ENCODE data around the gene THSD8. TPM values are rescaled to one million over a fixed set of nuclear protein-coding genes. Genes with fewer than 3 reads are reported as not detected.
"Not testable (repeated sequence)": the region's sequence is repeated elsewhere in the genome, so short reads cannot be mapped to it uniquely, and the experiment has no call there.

THSD8 gene
- total and polyA plus RNA-seq, 11 donors, result 0.35 to 6.8 (median 2.2) TPM; not detected in 2

DNA sequence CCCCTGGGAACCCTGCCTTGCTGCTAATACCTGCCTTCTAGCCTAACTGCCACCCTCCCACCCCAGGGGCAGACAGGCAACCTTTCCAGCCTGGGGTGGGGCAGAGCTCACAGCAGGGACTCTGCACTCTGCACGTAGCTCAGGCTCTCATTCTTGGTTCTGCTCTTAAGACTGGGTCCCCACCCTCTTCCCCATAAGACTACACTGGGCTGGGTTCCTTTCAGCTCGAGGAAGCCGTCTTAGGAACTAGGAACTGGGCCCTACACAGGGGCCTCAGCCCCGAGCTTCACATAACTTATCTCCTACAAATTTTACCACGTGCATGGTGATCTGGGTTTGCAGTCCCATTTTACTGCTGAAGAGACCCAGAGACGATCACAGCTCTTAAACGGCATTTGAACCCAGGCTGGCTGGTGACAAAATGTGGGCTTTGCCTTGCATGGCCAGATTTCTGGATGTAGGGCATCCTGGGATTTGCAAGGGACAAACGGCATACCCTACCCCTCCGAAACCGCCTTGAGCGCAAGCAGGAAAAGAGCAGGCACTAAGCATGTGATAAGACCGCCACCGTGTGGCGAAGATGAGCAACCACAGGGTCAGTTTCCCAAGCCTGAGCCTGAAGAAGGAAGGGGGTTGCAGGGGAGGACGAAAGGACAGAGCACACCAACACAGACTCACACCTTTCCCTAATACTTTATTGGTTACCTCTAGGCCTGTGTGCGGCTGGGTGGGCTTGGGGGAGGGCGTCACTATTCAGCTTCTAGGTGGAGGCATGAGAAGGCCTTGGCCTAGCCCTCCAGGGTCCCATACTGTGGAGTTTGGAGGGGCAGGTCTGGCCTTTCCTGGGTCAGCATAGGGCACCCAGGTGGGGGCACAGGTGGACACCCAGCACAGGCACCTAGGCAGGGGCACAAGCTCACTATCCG is 5.5 kb upstream of the THSD8 start:
- DNase-seq, result peak; percentile 74 to 87 (median 79)
- H3K4me3 ChIP-seq, result peak overlapping the region in 4 of 12 donors; percentile 4 to 45 (median 24)
- H3K9me3 ChIP-seq, result no peaks in the 10 kb centered on the region
- 6 to 11% (median 9%) methylated on average over 17 to 18 of the region's 18 CpGs for WGBS, 4 donors
- intact Hi-C loops (cut with DNase I), result loop anchor here (1.0 to 5.0 kb wide), 5 partner anchors 19 to 84 kb away; no protein-coding TSS in a partner anchor
- H3K27ac ChIP-seq, result peak overlapping the region in 11 of 12 donors; percentile 42 to 100 (median 57)
- H3K36me3 ChIP-seq, result peaks cover 0 to 40% (median 27%) of the 10 kb centered on the region in 9 donors
- TF ChIP-seq, protein P1, sequence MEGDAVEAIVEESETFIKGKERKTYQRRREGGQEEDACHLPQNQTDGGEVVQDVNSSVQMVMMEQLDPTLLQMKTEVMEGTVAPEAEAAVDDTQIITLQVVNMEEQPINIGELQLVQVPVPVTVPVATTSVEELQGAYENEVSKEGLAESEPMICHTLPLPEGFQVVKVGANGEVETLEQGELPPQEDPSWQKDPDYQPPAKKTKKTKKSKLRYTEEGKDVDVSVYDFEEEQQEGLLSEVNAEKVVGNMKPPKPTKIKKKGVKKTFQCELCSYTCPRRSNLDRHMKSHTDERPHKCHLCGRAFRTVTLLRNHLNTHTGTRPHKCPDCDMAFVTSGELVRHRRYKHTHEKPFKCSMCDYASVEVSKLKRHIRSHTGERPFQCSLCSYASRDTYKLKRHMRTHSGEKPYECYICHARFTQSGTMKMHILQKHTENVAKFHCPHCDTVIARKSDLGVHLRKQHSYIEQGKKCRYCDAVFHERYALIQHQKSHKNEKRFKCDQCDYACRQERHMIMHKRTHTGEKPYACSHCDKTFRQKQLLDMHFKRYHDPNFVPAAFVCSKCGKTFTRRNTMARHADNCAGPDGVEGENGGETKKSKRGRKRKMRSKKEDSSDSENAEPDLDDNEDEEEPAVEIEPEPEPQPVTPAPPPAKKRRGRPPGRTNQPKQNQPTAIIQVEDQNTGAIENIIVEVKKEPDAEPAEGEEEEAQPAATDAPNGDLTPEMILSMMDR (IDR thresholded peaks at IDR 0.05), result peak; percentile 87 to 96 (median 92)
- no peak for TF ChIP-seq POLR2A (IDR thresholded peaks at IDR 0.05)
- H3K4me1 ChIP-seq, result peaks cover 3 to 41% (median 23%) of the 10 kb centered on the region in 12 donors
- peak; percentile 12 to 21 (median 15) for ATAC-seq
- H3K27me3 ChIP-seq, result peaks cover 0 to 3% (median 0%) of the 10 kb centered on the region in 9 donors

- ATAC-seq, result no peak
- Histone ChIP-seq H3K27ac (peak overlapping the region in 1 of 12 donors; percentile 4), H3K4me1 (peaks cover 3 to 48% (median 24%) of the 10 kb centered on the region in 12 donors), H3K9me3 (no peaks in the 10 kb centered on the region), H3K36me3 (peaks cover 0 to 40% (median 26%) of the 10 kb centered on the region in 9 donors), H3K4me3 (no peak overlapping the region), H3K27me3 (peaks cover 0 to 6% (median 0%) of the 10 kb centered on the region in 9 donors)
- intact Hi-C loops (cut with DNase I), result loop anchor here in 8 of 10 donors (1.0 to 5.0 kb wide), 4 partner anchors 20 to 85 kb away; no protein-coding TSS in a partner anchor
- TF ChIP-seq, protein P1 (IDR thresholded peaks at IDR 0.05), result no peak
- DNase-seq, result no peak
- 92 to 96% (median 94%) methylated on average over 6 of the region's 6 CpGs for WGBS, 4 donors
Measured at GRCh38 chr19:12797141-12797587, 4.7 kb upstream of the THSD8 start.

DNA sequence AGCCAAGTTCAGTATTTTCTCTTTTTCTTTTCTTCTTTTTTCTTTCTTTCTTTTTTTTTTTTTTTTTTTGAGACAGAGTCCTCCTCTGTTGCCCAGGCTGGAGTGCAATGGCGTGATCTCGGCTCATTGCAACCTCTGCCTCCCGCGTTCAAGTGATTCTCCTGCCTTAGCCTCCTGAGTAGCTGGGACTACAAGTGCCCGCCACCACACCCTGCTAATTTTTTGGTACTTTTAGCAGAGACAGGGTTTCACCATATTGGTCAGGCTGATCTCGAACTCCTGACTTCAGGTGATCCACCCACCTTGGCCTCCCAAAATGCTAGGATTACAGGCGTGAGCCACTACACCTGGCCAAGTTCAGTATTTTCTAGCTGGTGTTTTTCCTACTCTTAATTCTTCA is 4.3 kb upstream of the THSD8 start:
- 93 to 98% (median 96%) methylated on average over 7 of the region's 7 CpGs for WGBS, 4 donors
- peaks cover 0 to 40% (median 21%) of the 10 kb centered on the region in 9 donors for H3K36me3 ChIP-seq
- not testable (repeated sequence) for DNase-seq, ATAC-seq, H3K27me3 ChIP-seq, H3K9me3 ChIP-seq, H3K4me3 ChIP-seq, H3K27ac ChIP-seq
- intact Hi-C loops (cut with DNase I), result loop anchor here in 8 of 10 donors (1.0 to 5.0 kb wide), 4 partner anchors 21 to 85 kb away; no protein-coding TSS in a partner anchor
- peaks cover 3 to 52% (median 28%) of the 10 kb centered on the region in 12 donors for H3K4me1 ChIP-seq

DNA sequence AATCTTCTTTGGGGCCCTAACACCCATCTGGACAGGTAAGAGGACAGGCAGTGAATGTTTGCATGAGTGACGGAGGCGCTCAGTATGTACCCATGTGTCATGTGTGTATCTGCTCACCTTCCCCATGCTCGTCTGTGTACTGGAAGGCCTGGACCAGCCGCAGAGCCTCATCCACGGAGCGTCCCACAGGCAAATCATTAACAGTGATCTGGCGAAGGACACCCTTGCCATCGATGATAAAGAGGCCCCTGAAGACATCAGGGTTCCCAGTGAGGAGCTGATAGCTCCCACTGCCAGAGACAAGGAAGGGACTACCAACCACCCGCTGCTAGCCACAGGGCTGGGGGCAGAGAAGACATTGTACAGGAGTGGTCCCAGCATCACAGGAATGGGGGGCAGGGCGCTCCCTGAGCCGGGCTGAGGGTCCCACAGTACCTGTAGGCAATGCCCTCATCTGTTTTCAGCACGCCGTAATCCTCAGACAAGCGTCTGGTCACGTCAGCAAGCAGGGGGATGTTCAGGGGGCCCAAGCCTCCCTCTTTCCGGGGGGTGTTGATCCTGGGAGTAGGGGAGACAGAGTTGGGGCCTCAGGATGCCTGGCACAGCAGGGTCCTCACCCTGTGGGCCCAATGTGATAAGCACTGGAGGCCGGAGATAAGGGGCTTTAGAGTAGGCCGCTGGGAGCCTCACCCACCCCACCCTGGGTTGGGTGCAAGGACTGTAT is 2.0 kb upstream of the THSD8 start:
- intact Hi-C loops (cut with DNase I), result loop anchor here in 9 of 10 donors (5.0 kb wide), 4 partner anchors 33 to 88 kb away; partner anchors contain the start of gene TNPO2 (in 2 of the 9)

More for the DNA sequence above, 2.0 kb upstream of the THSD8 start:
- H3K36me3 ChIP-seq, result peaks cover 0 to 40% (median 18%) of the 10 kb centered on the region in 9 donors
- H3K27ac ChIP-seq, result peak overlapping the region in 3 of 12 donors; percentile 86 to 97 (median 87)
- no peak for ATAC-seq
- H3K9me3 ChIP-seq, result no peaks in the 10 kb centered on the region
- H3K4me3 ChIP-seq, result peak overlapping the region in 5 of 12 donors; percentile 69 to 98 (median 94)
- 78 to 86% (median 81%) methylated on average over 15 to 18 of the region's 18 CpGs for WGBS, 4 donors
- no peak for TF ChIP-seq POLR2A (IDR thresholded peaks at IDR 0.05)
- TF ChIP-seq, protein P1 (IDR thresholded peaks at IDR 0.05), result no peak
- peaks cover 3 to 44% (median 21%) of the 10 kb centered on the region in 12 donors for H3K4me1 ChIP-seq
- H3K27me3 ChIP-seq, result peaks cover 0 to 6% (median 0%) of the 10 kb centered on the region in 9 donors
- no peak for DNase-seq
